K562 (cell line): ENCODE data around the gene FERMT3. TPM values are rescaled to one million over a fixed set of nuclear protein-coding genes. Genes with fewer than 3 reads are reported as not detected.

Experiments used
- ARNT ChIP-seq, 2 experiments: fragments of 450-650 bp; IDR thresholded peaks; 2 replicates each; pipeline ENCODE4 v1.6.1; 2016; ENCODE audit warnings: mild to moderate bottlenecking in 1 of 2
- CBFB ChIP-seq: sonication (generic); formaldehyde crosslinking; IDR thresholded peaks from 2 replicates; pipeline ENCODE4 v1.4.0; 2020; ENCODE audit warnings: mild to moderate bottlenecking, missing genetic modification reagents
- EP300 ChIP-seq: IDR thresholded peaks from 2 replicates; pipeline ENCODE4 v1.6.1; 2012; ENCODE audit warnings: low read length, improper control_type of control experiment
- HEY1 ChIP-seq: fragments of 250-450 bp; sonication (Bioruptor Pico); IDR thresholded peaks from 2 replicates; pipeline ENCODE4 v1.5.0; 2020; ENCODE audit warnings: mild to moderate bottlenecking, moderate library complexity, borderline replicate concordance
- IFI16 ChIP-seq: fragments of 250-450 bp; sonication (Bioruptor Pico); IDR thresholded peaks from 2 replicates; pipeline ENCODE4 v2.1.2; 2022; ENCODE audit warnings: mild to moderate bottlenecking, inconsistent platforms
- KAT7 ChIP-seq: sonication (generic); formaldehyde crosslinking; IDR thresholded peaks from 2 replicates; pipeline ENCODE4 v1.8.0; 2022; ENCODE audit warnings: missing genetic modification reagents, mild to moderate bottlenecking, borderline replicate concordance
- POLR2B ChIP-seq: fragments of 450-650 bp; IDR thresholded peaks from 2 replicates; pipeline ENCODE4 v1.6.1; 2018; ENCODE audit warnings: low read depth; ENCODE audit not compliant: partially characterized antibody
- RBM14 ChIP-seq: fragments of 200-400 bp; formaldehyde crosslinking; IDR thresholded peaks from 2 replicates; pipeline ENCODE4 v1.6.1; 2018; ENCODE audit warnings: low read depth, mild to moderate bottlenecking, low read length, moderate library complexity, borderline replicate concordance; ENCODE audit not compliant: insufficient read depth
- ZBTB11 ChIP-seq, 3 experiments: fragments of 200-800 bp in 1 of 3; fragments of 250-450 bp in 1 of 3; fragments of 450-650 bp in 1 of 3; sonication (Bioruptor Pico) in 1 of 3; sonication (Bioruptor generic) in 1 of 3; formaldehyde crosslinking in 1 of 3; IDR thresholded peaks; 2 replicates each; pipeline versions ENCODE4 v1.6.1 to v1.8.0; 2016 to 2022; ENCODE audit warnings: mild to moderate bottlenecking in 2 of 3, missing genetic modification characterization in 2 of 3, missing compliant biosample characterization in 1 of 3, moderate library complexity in 1 of 3
- ZBTB49 ChIP-seq: sonication (generic); formaldehyde crosslinking; IDR thresholded peaks from 2 replicates; pipeline ENCODE4 v1.8.0; 2022; ENCODE audit warnings: missing genetic modification reagents, mild to moderate bottlenecking, borderline replicate concordance
- ZNF282 ChIP-seq: sonication (generic); formaldehyde crosslinking; IDR thresholded peaks from 2 replicates; pipeline ENCODE4 v1.8.1; 2023; ENCODE audit warnings: missing genetic modification reagents
- ZNF3 ChIP-seq: fragments of 250-450 bp; sonication (Bioruptor Pico); IDR thresholded peaks from 2 replicates; pipeline ENCODE4 v1.5.0; 2021; ENCODE audit warnings: mild to moderate bottlenecking, moderate library complexity
- polyA plus RNA-seq, 8 experiments: library from polyadenylated mRNA; depleted of rRNA in 4 of 8; stranded (reverse) in 5 of 8; unstranded in 3 of 8; fragments of >200 nt; fragmentation: Nextera tagmentation in 2 of 8; fragmentation: Illumina TruSeq in 1 of 8; extraction: Ambion mirVana in 2 of 8; extraction: Trizol in 1 of 8; gene quantifications; 2 replicates each; pipeline versions ENCODE4 v1.2.1 to v1.2.3, GENCODE V29; 2011 to 2014; ENCODE audit warnings: inconsistent platforms in 1 of 8, missing spikeins in 1 of 8
- total RNA-seq, 7 experiments: library from RNA; depleted of rRNA in 6 of 7; stranded (reverse); fragments of >200 nt in 6 of 7; fragmentation: Illumina TruSeq in 2 of 7; extraction: Trizol in 2 of 7; gene quantifications; 2 replicates each; pipeline versions ENCODE4 v1.2.1 to v1.2.3, GENCODE V29; 2011 to 2021; ENCODE audit warnings: low replicate concordance in 1 of 7
- TF ChIP-seq, protein P1 (sequence below): fragments of 450-650 bp; IDR thresholded peaks from 2 replicates; pipeline ENCODE4 v1.6.1; 2017; ENCODE audit warnings: antibody characterized with exemption, mild to moderate bottlenecking
- TF ChIP-seq, protein P2 (sequence below): fragments of 450-650 bp; IDR thresholded peaks from 2 replicates; pipeline ENCODE4 v1.6.1; 2016; ENCODE audit warnings: missing biosample characterization, missing genetic modification characterization

The FERMT3 gene
- total and polyA plus RNA-seq, 9 of the 15 experiments (the other 6 are each of a cell fraction or from before 2014, with no cell fraction given): 3.2 to 275 (median 79.7) TPM

- TF ChIP-seq ZBTB11 (CRISPR knock-in tag; IDR thresholded peaks at IDR 0.05): peak in 2 of 3 experiments; percentile 73 to 95; a peak in 5 of 6 replicates
- no peak for TF ChIP-seq RBM14
- TF ChIP-seq, protein P1, sequence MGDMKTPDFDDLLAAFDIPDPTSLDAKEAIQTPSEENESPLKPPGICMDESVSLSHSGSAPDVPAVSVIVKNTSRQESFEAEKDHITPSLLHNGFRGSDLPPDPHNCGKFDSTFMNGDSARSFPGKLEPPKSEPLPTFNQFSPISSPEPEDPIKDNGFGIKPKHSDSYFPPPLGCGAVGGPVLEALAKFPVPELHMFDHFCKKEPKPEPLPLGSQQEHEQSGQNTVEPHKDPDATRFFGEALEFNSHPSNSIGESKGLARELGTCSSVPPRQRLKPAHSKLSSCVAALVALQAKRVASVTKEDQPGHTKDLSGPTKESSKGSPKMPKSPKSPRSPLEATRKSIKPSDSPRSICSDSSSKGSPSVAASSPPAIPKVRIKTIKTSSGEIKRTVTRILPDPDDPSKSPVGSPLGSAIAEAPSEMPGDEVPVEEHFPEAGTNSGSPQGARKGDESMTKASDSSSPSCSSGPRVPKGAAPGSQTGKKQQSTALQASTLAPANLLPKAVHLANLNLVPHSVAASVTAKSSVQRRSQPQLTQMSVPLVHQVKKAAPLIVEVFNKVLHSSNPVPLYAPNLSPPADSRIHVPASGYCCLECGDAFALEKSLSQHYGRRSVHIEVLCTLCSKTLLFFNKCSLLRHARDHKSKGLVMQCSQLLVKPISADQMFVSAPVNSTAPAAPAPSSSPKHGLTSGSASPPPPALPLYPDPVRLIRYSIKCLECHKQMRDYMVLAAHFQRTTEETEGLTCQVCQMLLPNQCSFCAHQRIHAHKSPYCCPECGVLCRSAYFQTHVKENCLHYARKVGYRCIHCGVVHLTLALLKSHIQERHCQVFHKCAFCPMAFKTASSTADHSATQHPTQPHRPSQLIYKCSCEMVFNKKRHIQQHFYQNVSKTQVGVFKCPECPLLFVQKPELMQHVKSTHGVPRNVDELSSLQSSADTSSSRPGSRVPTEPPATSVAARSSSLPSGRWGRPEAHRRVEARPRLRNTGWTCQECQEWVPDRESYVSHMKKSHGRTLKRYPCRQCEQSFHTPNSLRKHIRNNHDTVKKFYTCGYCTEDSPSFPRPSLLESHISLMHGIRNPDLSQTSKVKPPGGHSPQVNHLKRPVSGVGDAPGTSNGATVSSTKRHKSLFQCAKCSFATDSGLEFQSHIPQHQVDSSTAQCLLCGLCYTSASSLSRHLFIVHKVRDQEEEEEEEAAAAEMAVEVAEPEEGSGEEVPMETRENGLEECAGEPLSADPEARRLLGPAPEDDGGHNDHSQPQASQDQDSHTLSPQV: 0 out of 2 replicates have a peak, but pooled peaks have one; percentile 74
- TF ChIP-seq ZNF282 (CRISPR knock-in tag): peak; percentile 63; the same call in 1 of the 2 replicates
- peak; percentile 94 for TF ChIP-seq CBFB
- TF ChIP-seq HEY1 (CRISPR knock-in tag): no peak
- TF ChIP-seq ARNT (IDR thresholded peaks at IDR 0.05): peak; percentile 39 to 65; a peak in 1 of 4 replicates
- peak; percentile 24 for TF ChIP-seq EP300
- TF ChIP-seq, protein P2, sequence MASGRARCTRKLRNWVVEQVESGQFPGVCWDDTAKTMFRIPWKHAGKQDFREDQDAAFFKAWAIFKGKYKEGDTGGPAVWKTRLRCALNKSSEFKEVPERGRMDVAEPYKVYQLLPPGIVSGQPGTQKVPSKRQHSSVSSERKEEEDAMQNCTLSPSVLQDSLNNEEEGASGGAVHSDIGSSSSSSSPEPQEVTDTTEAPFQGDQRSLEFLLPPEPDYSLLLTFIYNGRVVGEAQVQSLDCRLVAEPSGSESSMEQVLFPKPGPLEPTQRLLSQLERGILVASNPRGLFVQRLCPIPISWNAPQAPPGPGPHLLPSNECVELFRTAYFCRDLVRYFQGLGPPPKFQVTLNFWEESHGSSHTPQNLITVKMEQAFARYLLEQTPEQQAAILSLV (tag): 0 out of 2 replicates have a peak, but pooled peaks have one; percentile 6
- TF ChIP-seq ZNF3: no peak
- peak; percentile 17 for TF ChIP-seq KAT7
- no peak for TF ChIP-seq ZBTB49 (CRISPR knock-in tag)
- peak; percentile 77 for TF ChIP-seq POLR2B
- no peak for TF ChIP-seq IFI16 (CRISPR knock-in tag)
These were observed 40.6 kb downstream of the FERMT3 start, which contains the start of gene PPP1R14B (continued) for GRCh38 chr11:64246871-64247728.
